OCI-LY1 (cell line): Measurements from ENCODE around the gene MKI67.

ENCODE experiments used
- H2AFZ ChIP-seq: fragments of 200-600 bp; sonication (generic), shearing (Covaris generic); 2 replicates; pipeline ENCODE4 v1.6.0; 2014; ENCODE audit warnings: antibody characterized with exemption, mild to moderate bottlenecking, low read length
- H3F3A ChIP-seq: fragments of 200-600 bp; sonication (generic), shearing (Covaris generic); 2 replicates; pipeline ENCODE4 v1.6.0; 2014; ENCODE audit warnings: mild to moderate bottlenecking, antibody characterized with exemption, low read length, moderate library complexity; ENCODE audit not compliant: insufficient read depth
- H3K27ac ChIP-seq: fragments of 200-600 bp; sonication (generic); 2 replicates; pipeline ENCODE4 v1.5.1; 2014; ENCODE audit warnings: low read length, mixed run types, mild to moderate bottlenecking, low read depth; ENCODE audit not compliant: poor library complexity, severe bottlenecking
- H3K27me3 ChIP-seq: fragments of 200-600 bp; sonication (generic); 2 replicates; pipeline ENCODE4 v1.6.0; 2014; ENCODE audit warnings: antibody characterized with exemption, mild to moderate bottlenecking, low read length, moderate library complexity; ENCODE audit not compliant: insufficient read depth
- H3K36me3 ChIP-seq: fragments of 200-600 bp; sonication (generic); 2 replicates; pipeline ENCODE4 v1.6.1; 2014; ENCODE audit warnings: mild to moderate bottlenecking, antibody characterized with exemption, low read length, moderate library complexity, mixed read lengths; ENCODE audit not compliant: insufficient read depth
- H3K4me1 ChIP-seq: fragments of 200-600 bp; sonication (generic); 2 replicates; pipeline ENCODE4 v1.5.1; 2014; ENCODE audit warnings: mild to moderate bottlenecking, low read length, moderate library complexity; ENCODE audit not compliant: insufficient read depth, severe bottlenecking
- H3K4me2 ChIP-seq: fragments of 200-600 bp; sonication (generic), shearing (Covaris generic); 2 replicates; pipeline ENCODE4 v1.6.1; 2014; ENCODE audit warnings: low read length
- H3K4me3 ChIP-seq: fragments of 200-600 bp; sonication (generic); 2 replicates; pipeline ENCODE4 v1.5.1; 2014; ENCODE audit warnings: low read length, low read depth, mild to moderate bottlenecking, mixed read lengths; ENCODE audit not compliant: poor library complexity, severe bottlenecking
- H3K79me2 ChIP-seq: fragments of 200-600 bp; shearing (Covaris generic); 2 replicates; pipeline ENCODE4 v1.6.1; 2016; ENCODE audit warnings: mixed run types, low read length, mixed read lengths; ENCODE audit not compliant: insufficient read depth
- H3K9ac ChIP-seq: fragments of 200-600 bp; sonication (generic), shearing (Covaris generic); 2 replicates; pipeline ENCODE4 v1.6.1; 2014; ENCODE audit warnings: mild to moderate bottlenecking, low read length, mixed read lengths
- H3K9me2 ChIP-seq: fragments of 200-600 bp; sonication (generic), shearing (Covaris generic); 2 replicates; pipeline ENCODE4 v1.6.1; 2014; ENCODE audit warnings: low read depth, mild to moderate bottlenecking, low read length, mixed read lengths
- H3K9me3 ChIP-seq: fragments of 200-600 bp; shearing (Covaris generic); 2 replicates; pipeline ENCODE4 v1.6.1; 2014; ENCODE audit warnings: low read length, mixed read lengths
- H4K20me1 ChIP-seq: fragments of 200-600 bp; sonication (generic), shearing (Covaris generic); 2 replicates; pipeline ENCODE4 v1.6.0; 2016; ENCODE audit warnings: mild to moderate bottlenecking, low read length; ENCODE audit not compliant: insufficient read depth
- CTCF ChIP-seq: fragments of 200-600 bp; sonication (generic), shearing (Covaris generic); IDR thresholded peaks from 2 replicates; pipeline ENCODE4 v1.5.1; 2017; ENCODE audit warnings: mild to moderate bottlenecking, antibody characterized with exemption, low read length, moderate library complexity, mixed read lengths
- EZH2 ChIP-seq: fragments of 200-600 bp; sonication (generic), shearing (Covaris generic); IDR thresholded peaks from 2 replicates; pipeline ENCODE4 v1.8.0; 2017; ENCODE audit warnings: borderline replicate concordance, mixed run types, mild to moderate bottlenecking, antibody characterized with exemption, low read length, moderate library complexity, mixed read lengths

MKI67 gene

GRCh38 chr10:128092454-128092853 lies 33.8 kb downstream of the MKI67 start:
- Histone ChIP-seq H3K79me2 (no peaks in the 10 kb centered on the region), H4K20me1 (no peaks in the 10 kb centered on the region), H2AFZ (no peak overlapping the region), H3K9me3 (no peaks in the 10 kb centered on the region), H3K4me2 (no peak overlapping the region), H3F3A (0 out of 2 replicates have a peak, but pooled peaks cover 6% of the 10 kb centered on the region), H3K9ac (no peak overlapping the region), H3K4me1 (peaks cover 12% of the 10 kb centered on the region), H3K9me2 (no peaks in the 10 kb centered on the region), H3K27ac (no peak overlapping the region), H3K27me3 (no peaks in the 10 kb centered on the region; the same call in 1 of the 2 replicates), H3K36me3 (peaks cover 12% of the 10 kb centered on the region), H3K4me3 (no peak overlapping the region)
- TF ChIP-seq EZH2: no peak
- no peak for TF ChIP-seq CTCF

GRCh38 chr10:128091636-128092210 lies 34.5 kb downstream of the MKI67 start:
- no peak overlapping the region for H2AFZ ChIP-seq
- no peaks in the 10 kb centered on the region; the same call in 1 of the 2 replicates for H3K27me3 ChIP-seq
- no peaks in the 10 kb centered on the region for H4K20me1 ChIP-seq
- H3K27ac ChIP-seq: no peak overlapping the region
- H3K9me3 ChIP-seq: no peaks in the 10 kb centered on the region
- H3K4me1 ChIP-seq: peaks cover 13% of the 10 kb centered on the region
- H3K4me2 ChIP-seq: no peak overlapping the region
- no peak overlapping the region for H3K9ac ChIP-seq
- 0 out of 2 replicates have a peak, but pooled peaks cover 6% of the 10 kb centered on the region for H3F3A ChIP-seq
- no peak overlapping the region for H3K4me3 ChIP-seq
- no peaks in the 10 kb centered on the region for H3K79me2 ChIP-seq
- peaks cover 4% of the 10 kb centered on the region; the same call in 1 of the 2 replicates for H3K36me3 ChIP-seq
- no peak for TF ChIP-seq EZH2
- TF ChIP-seq CTCF: no peak
- no peaks in the 10 kb centered on the region for H3K9me2 ChIP-seq

GRCh38 chr10:128087884-128088709 lies 38.1 kb downstream of the MKI67 start:
- Histone ChIP-seq H3K9ac (no peak overlapping the region), H3K36me3 (no peaks in the 10 kb centered on the region), H4K20me1 (no peaks in the 10 kb centered on the region), H3K4me1 (peaks cover 8% of the 10 kb centered on the region), H3K9me3 (no peaks in the 10 kb centered on the region), H3K79me2 (no peaks in the 10 kb centered on the region), H3K4me2 (no peak overlapping the region), H3F3A (no peaks in the 10 kb centered on the region), H3K4me3 (no peak overlapping the region), H3K27ac (no peak overlapping the region), H3K27me3 (no peaks in the 10 kb centered on the region; the same call in 1 of the 2 replicates), H2AFZ (no peak overlapping the region), H3K9me2 (no peaks in the 10 kb centered on the region)
- TF ChIP-seq EZH2: no peak
- TF ChIP-seq CTCF: peak; percentile 46; the same call in 1 of the 2 replicates
